EL (cell line): Measurements from ENCODE around the gene CIAO2B.
"Not testable (repeated sequence)": the region's sequence is repeated elsewhere in the genome, so short reads cannot be mapped to it uniquely, and the experiment has no call there.

Experiments
- DNase-seq: peaks from one replicate; pipeline ENCODE4 v3.0.0-alpha.2; 2016

CIAO2B gene

DNA sequence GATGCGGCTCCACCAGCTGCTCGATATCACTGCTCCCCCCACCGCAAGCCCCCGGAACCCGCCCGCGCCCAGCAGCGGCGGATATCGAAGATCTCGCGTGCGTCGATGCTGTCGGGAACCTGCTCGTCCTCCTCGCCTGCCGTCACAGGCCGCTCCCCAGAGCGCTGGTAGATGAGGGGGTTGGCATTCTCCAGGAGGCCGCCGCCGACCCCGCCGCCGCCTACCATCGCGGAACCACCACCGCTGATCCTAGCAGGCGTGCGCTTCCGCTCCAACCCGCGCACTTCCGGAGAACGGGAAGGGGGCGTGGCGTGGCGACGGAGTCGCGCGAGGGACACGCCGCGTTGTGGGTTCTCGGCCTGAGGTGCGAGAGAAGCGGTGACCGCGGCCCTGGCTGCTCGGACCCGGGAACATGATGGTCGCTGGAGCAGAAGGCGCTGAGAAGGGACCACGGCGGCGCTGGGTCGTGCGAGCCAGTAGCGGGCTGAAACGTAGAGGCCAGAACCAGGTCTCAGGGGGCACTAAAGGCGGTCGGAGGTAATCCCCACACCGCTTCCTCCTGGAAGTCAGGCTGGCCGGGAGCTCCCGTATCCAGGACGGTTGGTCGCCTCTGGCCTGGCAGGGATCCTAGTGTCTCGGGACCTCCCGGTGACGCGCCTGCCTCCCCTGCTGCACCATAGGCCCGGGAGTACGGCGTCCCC lies at the start of gene CIAO2B:
CIAO2B (minus strand) TSS at position 265 of the 701 bp plus-strand sequence; CDS start at position 227, 38 bp downstream.
- peak; percentile 82 for DNase-seq

DNA sequence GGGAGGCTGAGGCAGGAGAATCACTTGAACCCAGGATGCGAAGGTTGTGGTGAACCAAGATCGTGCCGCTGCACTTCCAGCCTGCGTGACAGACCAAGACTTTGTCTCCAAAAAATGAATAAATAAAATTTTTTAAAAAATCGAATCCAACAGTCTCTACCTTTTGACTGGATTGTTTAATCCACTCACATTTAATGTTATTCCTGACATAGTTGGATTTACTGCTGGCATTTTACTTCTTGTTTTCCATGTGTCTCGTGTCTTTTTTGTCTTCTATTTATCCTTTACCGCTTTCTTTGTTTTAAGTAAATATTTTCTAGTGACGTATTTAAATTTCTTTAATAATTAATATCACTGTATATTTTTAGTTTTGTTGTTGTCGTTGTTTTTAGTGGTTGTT lies 48.8 kb upstream of the CIAO2B start:
- DNase-seq, result no peak

DNA sequence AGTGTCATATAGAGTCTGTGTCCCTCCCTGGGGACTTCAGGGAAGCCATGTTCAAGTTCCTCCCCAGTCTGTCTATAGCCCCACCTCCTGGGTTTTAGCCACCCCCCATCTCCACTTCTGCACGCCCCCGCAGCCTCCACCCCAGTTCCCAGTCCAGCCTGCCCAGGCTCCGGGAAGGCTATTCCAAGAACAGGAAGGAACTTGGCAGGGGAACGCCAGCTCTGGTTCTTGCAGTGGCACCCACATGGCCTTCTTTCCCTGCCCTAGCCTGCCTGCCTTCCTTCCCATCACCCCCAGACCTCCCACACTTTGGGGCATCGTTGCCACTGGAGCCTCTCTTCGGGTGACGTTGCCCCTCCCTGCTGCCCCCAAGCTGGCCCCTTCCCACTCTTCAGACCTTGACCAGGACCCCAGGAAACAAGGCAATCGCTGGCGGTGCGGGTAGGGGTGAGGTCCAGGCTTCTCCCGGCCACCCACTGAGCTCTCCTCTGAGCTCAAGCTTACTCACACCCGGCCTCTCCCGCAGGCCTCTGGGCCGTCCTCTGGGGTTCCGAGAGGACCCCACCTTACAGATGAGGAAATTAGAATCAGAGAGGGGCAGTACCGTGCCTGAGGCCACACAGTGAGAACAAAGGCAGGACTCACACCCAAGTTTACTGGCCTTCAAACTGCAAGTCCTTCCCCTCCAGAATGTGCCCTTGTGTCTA lies 45.0 kb upstream of the CIAO2B start:
- no peak for DNase-seq

DNA sequence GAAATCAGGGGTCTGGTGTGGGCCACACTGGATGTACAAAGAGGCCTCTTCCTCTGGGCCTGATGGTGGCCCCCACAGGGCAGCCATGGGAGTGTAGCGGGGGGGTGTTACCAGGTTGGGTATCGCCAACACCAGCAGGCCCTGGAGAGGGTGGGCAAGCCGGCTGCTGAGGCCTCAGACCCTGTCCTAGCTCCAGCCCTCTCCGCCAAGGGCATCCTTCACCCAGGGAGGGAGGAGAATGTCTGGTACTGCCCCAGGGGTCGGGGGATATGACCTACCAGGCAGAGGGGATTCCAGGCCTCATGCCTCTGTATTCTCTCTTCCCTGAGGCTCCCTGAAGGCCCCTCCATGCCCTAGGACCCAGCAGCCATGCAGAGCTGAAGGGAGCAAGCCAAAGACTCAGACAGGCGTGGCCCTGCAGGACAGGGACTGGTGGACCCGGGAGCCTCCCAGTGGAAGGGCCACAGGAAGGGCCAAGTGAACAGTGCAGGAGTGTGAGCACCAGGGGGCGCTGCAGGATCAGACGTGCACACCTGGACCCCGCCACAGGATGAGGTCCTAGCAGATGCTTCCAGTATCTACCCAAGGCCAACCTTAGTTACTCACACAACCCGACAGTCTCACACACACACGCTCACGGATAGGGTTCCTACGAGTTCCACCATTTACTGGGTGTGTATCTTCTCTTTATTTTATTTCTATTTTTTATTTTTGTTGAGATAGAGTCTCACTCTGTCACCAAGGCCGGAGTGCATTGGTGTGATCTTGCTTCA lies 43.3 kb upstream of the CIAO2B start:
- DNase-seq, result peak; percentile 81

DNA sequence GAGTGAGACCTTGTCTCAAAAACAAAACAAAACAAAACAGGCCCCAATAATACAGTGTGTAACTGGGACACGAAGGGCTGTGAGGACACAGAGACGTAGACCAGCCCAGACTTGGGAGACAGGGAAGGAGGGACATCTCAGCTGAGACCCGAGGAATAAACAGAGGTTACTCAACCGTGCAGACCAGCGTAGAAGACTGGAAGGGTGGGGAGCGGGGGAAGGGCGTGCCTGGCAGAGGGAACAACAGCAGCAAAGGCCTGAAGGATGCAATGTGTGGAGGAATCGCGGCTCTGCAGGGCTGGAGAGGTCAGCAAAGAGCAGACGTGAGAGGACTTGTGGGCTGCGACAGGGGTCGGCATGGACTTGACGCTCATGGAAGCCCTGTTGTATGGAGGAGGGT lies 42.5 kb upstream of the CIAO2B start:
- DNase-seq, result no peak

DNA sequence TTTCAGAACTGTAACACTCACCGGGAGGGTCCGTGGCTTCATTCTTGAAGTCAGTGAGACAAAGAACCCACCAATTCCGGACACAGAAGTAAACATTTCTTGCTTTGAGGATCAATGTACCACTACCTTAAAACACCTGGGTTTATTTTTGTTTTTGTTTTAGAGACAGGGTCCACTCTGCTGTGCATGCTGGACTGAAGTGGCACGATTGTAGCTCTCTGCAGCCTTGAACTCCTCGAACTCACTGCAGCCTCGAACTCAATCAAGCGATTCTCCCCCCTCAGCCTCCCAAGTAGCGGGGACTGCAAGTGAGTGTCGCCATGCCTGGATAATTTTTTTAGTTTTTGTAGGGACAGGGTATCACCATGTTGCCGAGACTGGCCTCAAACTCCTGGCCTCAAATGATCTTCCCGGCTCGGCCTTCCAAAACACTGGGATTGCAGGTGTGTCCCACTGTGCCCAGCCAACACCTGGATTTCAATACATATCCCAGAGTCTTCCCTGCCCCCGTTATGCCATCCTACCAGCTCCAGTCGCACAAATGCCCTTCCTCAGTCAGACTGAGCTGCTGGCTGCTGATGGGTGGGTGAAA lies 41.2 kb upstream of the CIAO2B start:
- no peak for DNase-seq

DNA sequence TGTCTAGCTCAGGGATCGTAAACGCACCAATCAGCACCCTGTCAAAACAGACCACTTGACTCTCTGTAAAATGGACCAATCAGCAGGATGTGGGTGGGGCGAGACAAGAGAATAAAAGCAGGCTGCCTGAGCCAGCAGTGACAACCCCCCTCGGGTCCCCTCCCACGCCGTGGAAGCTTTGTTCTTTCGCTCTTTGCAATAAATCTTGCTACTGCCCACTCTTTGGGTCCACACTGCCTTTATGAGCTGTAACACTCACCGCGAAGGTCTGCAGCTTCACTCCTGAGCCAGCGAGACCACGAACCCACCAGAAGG lies 40.7 kb upstream of the CIAO2B start:
- DNase-seq, result not testable (repeated sequence)

DNA sequence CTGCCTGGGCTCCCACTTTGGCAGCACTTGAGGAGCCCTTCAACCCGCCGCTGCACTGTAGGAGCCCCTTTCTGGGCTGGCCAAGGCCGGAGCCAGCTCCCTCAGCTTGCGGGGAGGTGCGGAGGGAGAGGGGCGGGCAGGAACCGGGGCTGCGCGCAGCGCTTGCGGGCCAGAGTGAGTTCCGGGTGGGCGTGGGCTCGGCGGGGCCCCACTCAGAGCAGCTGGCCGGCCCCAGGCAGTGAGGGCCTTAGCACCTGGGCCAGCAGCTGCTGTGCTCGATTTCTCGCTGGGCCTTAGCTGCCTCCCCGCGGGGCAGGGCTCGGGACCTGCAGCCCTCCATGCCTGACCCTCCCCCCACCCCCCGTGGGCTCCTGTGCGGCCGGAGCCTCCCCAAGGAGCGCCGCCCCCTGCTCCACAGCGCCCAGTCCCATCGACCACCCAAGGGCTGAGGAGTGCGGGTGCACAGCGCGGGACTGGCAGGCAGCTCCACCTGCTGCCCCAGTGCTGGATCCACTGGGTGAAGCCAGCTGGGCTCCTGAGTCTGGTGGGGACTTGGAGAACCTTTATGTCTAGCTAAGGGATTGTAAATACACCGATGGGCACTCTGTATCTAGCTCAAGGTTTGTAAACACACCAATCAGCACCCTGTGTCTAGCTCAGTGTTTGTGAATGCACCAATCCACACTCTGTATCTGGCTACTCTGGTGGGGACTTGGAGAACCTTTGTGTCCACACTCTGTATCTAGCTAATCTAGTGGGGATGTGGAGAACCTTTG lies 40.1 kb upstream of the CIAO2B start:
- not testable (repeated sequence) for DNase-seq

DNA sequence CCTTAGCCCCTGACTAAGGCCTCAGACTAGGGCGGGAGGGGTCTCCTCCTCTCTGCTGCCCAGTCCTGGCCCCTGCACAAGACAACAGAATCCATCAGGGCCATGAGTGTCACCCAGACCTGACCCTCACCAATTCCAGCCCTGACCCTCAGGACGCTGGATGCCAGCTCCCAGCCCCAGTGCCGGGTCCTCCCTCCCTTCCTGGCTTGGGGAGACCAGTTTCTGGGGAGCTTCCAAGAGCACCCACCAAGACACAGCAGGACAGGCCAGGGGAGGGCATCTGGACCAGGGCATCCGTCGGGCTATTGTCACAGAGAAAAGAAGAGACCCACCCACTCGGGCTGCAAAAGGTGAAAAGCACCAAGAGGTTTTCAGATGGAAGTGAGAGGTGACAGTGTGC lies 39.5 kb upstream of the CIAO2B start:
- no peak for DNase-seq

DNA sequence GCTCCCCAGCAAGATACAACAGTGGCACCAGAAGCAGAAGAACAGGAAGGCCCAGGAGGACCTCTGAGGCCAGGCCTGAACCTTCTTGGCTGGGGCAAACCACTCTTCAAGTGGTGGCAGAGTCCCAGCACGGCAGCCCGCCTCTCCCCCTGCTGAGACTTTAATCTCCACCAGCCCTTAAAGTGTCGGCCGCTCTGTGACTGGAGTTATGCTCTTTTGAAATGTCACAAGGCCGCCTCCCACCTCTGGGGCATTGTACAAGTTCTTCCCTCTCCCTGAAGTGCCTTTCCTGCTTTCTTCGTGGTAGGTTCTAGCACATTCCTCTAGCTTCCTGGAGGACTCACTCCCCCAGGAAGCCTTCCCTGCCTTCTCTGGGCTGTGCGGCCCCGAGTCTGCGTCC lies 38.8 kb upstream of the CIAO2B start:
- no peak for DNase-seq

DNA sequence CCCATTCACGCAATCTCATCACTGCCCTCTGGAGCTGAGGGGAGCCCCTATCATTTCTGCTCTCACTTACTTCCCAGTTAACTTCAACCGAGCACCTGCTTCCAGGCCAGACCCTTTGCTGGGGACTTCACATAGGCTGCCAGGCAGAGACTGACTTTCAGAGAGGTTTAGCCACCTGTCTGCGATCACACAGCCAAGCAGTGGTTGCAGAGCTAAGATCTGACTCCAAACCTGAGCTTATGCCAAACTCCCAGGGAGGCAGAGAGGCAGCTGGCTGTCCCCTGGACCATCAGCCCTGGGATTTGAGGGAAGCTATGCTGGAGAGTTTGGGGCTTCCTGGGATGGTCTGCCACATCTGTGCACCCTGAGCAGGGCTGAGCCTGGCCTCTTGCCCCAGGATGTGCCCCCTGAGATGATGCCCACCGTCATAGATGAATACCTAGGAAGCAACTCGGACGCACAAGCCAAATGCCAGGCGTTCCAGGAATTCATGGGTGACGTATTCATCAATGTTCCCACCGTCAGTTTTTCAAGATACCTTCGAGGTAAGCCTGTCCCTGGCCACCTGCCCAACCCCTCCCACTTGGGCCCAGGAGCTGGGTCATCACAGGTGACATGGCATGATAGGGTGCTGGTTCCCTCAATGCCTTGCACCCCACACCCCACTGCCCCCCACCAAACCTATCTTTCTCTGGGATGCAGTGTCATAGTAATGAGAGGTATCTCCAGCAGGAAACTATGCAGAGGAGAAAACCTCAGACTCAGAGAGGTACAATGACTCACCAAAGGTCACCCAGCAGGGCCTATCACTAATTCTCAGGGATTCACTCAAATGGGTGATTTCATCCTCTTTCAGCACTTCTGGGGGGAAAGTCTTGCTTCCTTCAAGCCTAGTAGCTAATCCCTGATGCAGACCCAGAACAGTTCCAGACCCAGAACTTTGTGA lies 36.8 kb upstream of the CIAO2B start:
- DNase-seq, result peak; percentile 80

DNA sequence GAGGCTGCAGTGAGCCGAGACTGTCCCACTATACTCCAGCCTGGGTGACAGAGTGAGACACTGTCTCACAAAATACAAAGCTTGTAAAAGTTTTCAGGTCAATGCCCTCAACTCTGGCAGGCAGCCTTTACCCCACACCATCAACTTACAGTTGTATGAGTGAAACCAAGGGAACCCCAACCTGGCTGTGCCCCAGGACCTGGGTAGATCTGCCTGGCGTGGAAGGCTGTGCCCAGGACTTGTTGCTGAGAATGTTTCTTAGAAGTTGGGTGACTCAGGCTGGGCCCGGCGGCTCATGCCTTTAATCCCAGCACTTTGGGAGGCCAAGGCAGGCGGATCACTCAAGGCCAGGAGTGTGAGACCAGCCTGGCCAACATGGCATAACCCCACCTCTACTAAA lies 34.6 kb upstream of the CIAO2B start:
- no peak for DNase-seq

DNA sequence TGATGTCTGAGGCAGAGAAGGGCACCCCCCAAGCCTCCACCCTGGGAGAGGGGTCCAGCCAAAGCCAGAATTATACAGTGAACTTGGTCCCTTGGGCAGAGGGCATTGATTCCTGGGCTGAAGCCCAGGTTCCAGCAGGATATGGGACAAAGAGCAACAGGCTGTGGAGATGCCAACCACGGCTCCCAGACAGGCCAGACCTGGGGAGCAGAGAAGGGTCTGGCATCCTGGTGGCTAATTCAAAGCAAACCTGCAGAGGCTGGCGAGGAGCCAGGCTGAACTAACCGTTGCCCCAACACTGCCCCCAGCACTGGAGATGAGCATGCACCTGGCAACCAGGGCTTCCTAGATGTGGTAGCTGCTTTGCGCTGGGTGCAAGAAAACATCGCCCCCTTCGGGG lies 29.8 kb upstream of the CIAO2B start:
- no peak for DNase-seq

DNA sequence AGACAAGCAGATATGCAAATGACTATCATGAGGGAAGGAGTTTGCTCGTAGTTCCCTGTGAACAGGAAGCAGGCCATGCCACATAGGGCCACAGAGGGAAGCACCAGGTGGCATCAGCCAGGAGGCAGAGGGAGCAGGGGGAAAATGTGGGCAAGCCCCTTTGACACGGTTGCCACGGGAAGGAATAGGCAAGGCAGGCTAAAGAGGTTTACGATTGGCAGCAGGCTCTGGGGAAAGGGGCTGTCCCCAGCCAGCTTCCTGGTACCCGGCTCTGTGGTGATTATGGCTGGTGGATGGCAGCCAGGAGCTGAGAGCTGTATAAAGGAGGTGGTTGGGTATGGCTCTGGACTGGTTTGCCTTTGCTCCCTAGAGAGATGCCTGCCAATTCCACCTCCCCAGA lies 27.7 kb upstream of the CIAO2B start:
- no peak for DNase-seq

DNA sequence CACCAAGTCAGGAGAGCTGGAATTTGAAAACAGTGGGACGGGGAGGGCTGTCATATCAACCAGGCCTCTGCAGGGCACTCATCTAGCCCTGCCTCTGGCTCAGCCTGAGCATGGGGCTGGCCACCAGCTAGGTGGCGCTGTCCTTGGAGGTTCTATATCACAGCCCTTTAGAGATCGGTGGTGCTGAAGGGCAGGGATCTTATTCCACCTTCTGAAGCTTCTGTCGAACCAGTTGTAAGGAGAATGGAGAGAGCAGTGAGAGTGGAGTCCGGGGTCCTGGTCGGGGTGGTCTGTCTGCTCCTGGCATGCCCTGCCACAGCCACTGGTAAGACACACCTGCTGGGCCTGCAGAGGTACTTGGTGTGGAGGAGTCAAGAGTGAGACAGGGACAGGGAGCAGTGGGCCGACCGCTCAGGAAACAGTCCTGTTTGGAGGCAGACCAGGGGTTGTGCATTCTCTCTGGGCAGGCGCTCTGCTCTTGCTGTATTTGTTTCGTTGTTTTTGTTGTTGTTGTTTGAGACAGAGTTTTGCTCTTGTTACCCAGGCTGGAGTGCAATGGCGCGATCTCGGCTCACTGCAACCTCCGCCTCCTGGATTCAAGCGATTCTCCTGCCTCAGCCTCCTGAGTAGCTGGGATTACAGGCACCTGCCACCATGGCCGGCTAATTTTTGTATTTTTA lies 27.0 kb upstream of the CIAO2B start, which contains the start of gene CES3:
CES3 (plus strand) TSS at position 202 of the 680 bp plus-strand sequence; CDS start at position 244, 42 bp downstream.
- DNase-seq, result peak; percentile 66

DNA sequence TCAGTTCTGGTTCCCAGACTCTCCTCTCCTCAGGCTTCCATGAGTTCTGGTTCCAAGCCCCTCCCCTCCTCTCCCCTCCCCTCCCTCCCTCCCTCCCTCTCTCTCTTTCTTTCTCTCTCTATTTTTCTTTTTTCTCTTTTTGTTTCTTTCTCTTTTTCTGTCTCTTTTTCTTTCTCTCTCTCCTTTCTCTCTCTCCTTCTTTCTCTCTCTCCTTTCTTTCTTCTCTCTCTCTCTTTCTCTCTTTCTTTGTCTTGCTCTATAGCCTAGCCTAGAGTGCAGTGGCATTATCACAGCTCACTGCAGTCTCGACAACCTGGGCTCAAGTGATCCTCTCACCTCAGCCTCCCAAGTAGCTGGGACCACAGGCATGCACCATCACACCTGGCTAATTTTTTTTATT lies 26.1 kb upstream of the CIAO2B start:
- no peak for DNase-seq

DNA sequence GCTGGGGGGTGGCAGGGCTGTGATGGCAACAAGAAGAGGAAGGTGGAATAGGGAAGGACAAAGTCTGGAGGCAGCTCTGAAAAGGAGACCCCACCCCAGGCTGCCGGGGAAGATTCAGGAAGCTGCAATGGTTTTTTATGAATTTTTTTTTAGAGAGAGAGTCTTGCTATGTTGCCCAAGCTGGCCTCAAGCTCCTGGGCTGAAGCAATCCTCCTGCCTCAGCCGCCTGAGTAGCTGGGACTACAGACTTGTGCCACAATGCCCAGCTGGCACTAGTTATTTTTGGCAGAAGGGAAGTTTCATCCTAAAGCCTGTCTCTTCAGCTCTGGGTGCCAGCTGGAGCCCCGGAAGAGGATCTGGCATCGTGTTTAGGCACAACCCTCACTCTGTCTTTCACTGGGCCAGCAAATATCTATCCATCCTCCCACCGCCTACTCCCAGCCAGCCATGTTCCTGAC lies 25.5 kb upstream of the CIAO2B start:
- no peak for DNase-seq

DNA sequence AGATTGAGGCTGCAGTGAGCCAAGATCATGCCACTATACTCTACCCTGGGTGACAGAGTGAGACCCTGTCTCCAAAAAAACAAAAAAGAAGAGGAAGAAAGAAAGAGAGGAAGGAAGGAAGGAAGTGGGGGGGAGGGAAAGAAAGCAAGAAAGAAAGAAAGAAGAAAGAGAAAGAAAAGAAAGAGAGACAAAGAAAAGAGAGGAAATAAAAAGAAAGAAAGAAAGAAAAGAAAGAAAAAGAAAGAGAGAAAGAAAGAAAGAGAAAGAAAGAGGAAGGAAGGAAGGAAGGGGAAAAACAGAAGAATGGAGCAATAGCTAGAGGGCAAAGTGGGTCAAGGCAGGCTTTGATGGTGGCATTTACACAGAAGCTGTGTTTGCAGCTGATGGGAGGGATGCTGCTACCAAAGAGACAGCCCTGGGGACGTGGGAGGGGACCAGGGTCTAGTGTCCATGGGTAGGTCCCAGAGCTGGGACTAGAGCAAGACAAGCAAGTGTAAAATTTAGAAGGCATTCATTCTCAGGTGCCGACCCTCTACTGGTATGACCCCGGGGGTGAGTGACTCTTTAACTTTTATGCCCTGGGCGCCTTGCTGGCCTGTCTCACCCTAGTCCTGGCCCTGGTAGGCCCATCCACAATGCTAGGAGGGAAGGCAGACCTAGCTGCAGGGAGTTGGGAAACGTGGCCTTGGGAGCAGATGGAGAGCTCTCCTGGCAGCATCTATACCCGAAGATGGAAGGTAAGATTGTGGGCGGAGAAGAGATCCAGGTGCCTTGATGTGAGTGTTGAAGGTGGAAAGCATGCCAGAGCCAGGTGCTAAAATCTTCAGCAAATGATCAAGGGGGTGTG lies 24.9 kb upstream of the CIAO2B start:
- DNase-seq, result no peak

DNA sequence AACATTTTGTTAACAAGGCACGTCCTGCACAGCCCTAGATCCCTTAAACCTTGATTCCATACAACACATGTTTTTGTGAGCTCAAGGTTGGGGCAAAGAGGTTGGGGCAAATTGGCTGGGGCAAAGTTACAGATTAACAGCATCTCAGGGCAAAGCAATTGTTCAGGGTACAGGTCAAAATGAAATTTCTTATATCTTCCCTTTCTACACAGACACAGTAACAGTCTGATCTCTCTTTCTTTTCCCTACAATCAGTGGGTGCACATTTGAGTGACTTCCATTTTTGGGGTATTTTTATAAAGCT lies 21.9 kb upstream of the CIAO2B start:
- DNase-seq, result not testable (repeated sequence)
